Endothelial cell of umbilical vein (primary cell): ENCODE measurements around the gene ATXN2L.

ENCODE experiments used
- EZH2 ChIP-seq: IDR thresholded peaks from 2 replicates; pipeline ENCODE4 v1.6.1; 2012; ENCODE audit warnings: borderline replicate concordance, low read depth, mild to moderate bottlenecking, moderate library complexity, low read length, inconsistent platforms; ENCODE audit not compliant: severe bottlenecking
- FOS ChIP-seq: IDR thresholded peaks from 2 replicates; pipeline ENCODE4 v1.6.1; 2011; ENCODE audit warnings: mild to moderate bottlenecking, low read length, moderate library complexity, borderline replicate concordance; ENCODE audit not compliant: insufficient read depth
- GATA2 ChIP-seq: IDR thresholded peaks from 2 replicates; pipeline ENCODE4 v1.7.0; 2011; ENCODE audit warnings: low read depth, mild to moderate bottlenecking, moderate library complexity, mixed read lengths, low read length; ENCODE audit not compliant: insufficient read length, insufficient read depth
- POLR2A ChIP-seq: IDR thresholded peaks from 2 replicates; pipeline ENCODE4 v1.6.1; 2012; ENCODE audit warnings: low read depth, mild to moderate bottlenecking, control low read depth, low read length
- POLR2AphosphoS5 ChIP-seq: IDR thresholded peaks from 2 replicates; pipeline ENCODE4 v1.6.1; 2012; ENCODE audit warnings: low read depth, mild to moderate bottlenecking, control low read depth, low read length, moderate library complexity; ENCODE audit not compliant: insufficient read depth
- TF ChIP-seq, protein P1 (sequence below), 2 donors: IDR thresholded peaks; 1 replicate in 1 of 2; 2 replicates in 1 of 2; pipeline ENCODE4 v1.5.1; 2011; ENCODE audit warnings: low read length in 2 of 2, mild to moderate bottlenecking in 2 of 2, moderate library complexity in 2 of 2, control low read depth in 1 of 2, inconsistent platforms in 1 of 2, low read depth in 1 of 2; ENCODE audit not compliant: insufficient read depth in 1 of 2; ENCODE audit errors: extremely low read depth in 1 of 2
- TF ChIP-seq, protein P2 (sequence below): IDR thresholded peaks from 2 replicates; pipeline ENCODE4 v1.6.1; 2011; ENCODE audit not compliant: insufficient read depth, insufficient read length

DNA sequence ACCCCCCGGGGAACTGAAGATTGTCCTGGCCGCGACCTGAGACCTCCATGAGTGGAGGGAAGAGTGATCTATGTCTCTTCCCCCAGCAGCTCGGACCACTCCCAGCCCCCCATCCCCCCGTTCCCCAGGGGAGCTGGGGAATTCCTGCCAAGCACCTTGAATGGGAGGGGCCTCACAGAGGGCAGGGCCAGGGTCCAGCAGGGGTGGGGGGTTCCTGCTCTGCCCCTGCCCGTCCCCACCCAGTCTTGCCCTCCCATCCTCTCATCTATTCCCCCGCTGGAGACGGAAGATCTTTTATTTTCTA, 13.9 kb downstream of the ATXN2L start:
- TF ChIP-seq, protein P1, sequence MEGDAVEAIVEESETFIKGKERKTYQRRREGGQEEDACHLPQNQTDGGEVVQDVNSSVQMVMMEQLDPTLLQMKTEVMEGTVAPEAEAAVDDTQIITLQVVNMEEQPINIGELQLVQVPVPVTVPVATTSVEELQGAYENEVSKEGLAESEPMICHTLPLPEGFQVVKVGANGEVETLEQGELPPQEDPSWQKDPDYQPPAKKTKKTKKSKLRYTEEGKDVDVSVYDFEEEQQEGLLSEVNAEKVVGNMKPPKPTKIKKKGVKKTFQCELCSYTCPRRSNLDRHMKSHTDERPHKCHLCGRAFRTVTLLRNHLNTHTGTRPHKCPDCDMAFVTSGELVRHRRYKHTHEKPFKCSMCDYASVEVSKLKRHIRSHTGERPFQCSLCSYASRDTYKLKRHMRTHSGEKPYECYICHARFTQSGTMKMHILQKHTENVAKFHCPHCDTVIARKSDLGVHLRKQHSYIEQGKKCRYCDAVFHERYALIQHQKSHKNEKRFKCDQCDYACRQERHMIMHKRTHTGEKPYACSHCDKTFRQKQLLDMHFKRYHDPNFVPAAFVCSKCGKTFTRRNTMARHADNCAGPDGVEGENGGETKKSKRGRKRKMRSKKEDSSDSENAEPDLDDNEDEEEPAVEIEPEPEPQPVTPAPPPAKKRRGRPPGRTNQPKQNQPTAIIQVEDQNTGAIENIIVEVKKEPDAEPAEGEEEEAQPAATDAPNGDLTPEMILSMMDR (IDR thresholded peaks at IDR 0.05; ENCODE audit: extremely low read depth in 1 of 2, insufficient read depth in 1 of 2, low read depth in 1 of 2, low read length in 2 of 2), result no peak
- no peak for TF ChIP-seq POLR2A
- TF ChIP-seq EZH2, result no peak
- no peak for TF ChIP-seq FOS
- TF ChIP-seq POLR2AphosphoS5, result no peak
- no peak for TF ChIP-seq GATA2
- TF ChIP-seq, protein P2, sequence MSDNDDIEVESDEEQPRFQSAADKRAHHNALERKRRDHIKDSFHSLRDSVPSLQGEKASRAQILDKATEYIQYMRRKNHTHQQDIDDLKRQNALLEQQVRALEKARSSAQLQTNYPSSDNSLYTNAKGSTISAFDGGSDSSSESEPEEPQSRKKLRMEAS, result no peak
